ENCODE results near the gene UBE2D1. TPM values are rescaled to one million over a fixed set of nuclear protein-coding genes. Genes with fewer than 3 reads are reported as not detected.

Gene UBE2D1
- total and polyA plus RNA-seq, 2 of the 4 experiments (the other 2 are of a cell fraction): 9.1 to 9.7 TPM

DNA sequence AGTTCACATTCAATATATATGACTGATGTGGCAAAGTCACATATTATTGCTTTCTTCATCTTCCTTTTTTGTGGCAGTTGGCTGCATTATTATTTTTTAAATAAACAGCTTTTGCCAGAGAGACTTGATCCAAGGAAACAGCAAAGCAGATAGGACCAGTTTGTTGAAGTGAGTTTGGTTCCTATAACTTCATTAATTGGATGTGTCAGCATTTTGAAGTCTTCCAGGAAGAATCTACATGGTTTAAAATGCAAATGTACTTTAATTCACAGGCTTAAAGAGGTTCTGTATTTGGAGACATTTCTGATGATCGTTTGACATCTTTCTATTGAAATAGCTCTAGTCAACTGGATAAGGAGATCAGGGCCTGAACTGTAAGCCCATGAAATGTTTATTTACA is 13.2 kb downstream of the UBE2D1 start:
- CTCF ChIA-PET: no interaction called here
- POLR2A ChIA-PET (ENCODE audit: unreplicated experiment): no interaction called here
- Histone ChIP-seq H2BK120ac (ENCODE audit: low read depth, low read length) (no peak overlapping the region), H2BK15ac (ENCODE audit: low read depth, low read length) (no peak overlapping the region), H3K27me3 (ENCODE audit: control insufficient read depth, insufficient read depth, low read length) (no peaks in the 10 kb centered on the region), H2AK5ac (ENCODE audit: low read depth, low read length) (no peak overlapping the region), H4K20me1 (ENCODE audit: insufficient read depth, low read length) (peaks cover 7% of the 10 kb centered on the region; the same call in 1 of the 2 replicates), H3K9me3 (ENCODE audit: control insufficient read depth, insufficient read depth, low read length) (no peaks in the 10 kb centered on the region), H3K4me3 (ENCODE audit: insufficient read depth, low read depth, low read length) (no peak overlapping the region), H3K4me1 (ENCODE audit: control insufficient read depth, insufficient read depth, low read length) (peaks cover 3% of the 10 kb centered on the region), H3K9me1 (ENCODE audit: insufficient read depth, low read length) (peaks cover 2% of the 10 kb centered on the region; the same call in 1 of the 2 replicates), H3K27ac (ENCODE audit: insufficient read depth, low read length) (no peak overlapping the region), H3K56ac (ENCODE audit: extremely low read depth, insufficient read depth, low read length) (no peak overlapping the region), H2BK20ac (ENCODE audit: low read depth, low read length) (no peak overlapping the region), H3K23ac (ENCODE audit: low read depth, low read length) (no peak overlapping the region), H3K9ac (ENCODE audit: low read depth, low read length) (no peak overlapping the region), H2AFZ (replicated peaks; ENCODE audit: low read length, poor library complexity) (no peak overlapping the region), H2AK9ac (replicated peaks; ENCODE audit: low read depth, low read length, poor library complexity) (no peak overlapping the region), H3K18ac (ENCODE audit: low read depth, low read length) (no peak overlapping the region), H4K91ac (ENCODE audit: insufficient read depth, low read depth, low read length) (no peak overlapping the region), H3K14ac (replicated peaks; ENCODE audit: low read depth, low read length) (no peak overlapping the region), H3K79me1 (ENCODE audit: low read depth in 1 of 2, low read length in 2 of 2) (peaks cover 26 to 39% of the 10 kb centered on the region in 2 experiments), H3K36me3 (ENCODE audit: control insufficient read depth, insufficient read depth, low read length) (no peaks in the 10 kb centered on the region), H4K8ac (ENCODE audit: low read depth in 2 of 2, low read length in 2 of 2) (no peak overlapping the region), H3K4me2 (ENCODE audit: low read depth, low read length) (no peak overlapping the region), H2BK5ac (ENCODE audit: low read depth, low read length, poor library complexity, severe bottlenecking) (no peak overlapping the region), H4K5ac (ENCODE audit: low read depth, low read length) (no peak overlapping the region), H3K4ac (ENCODE audit: low read depth, low read length) (no peak overlapping the region)
- BruUV-seq (replicated peaks): no TSS peak
- dilution Hi-C loops (cut with HindIII; ENCODE audit: low sequenced_read_pairs, unreplicated experiment): no loop called here
- intact Hi-C loops (cut with micrococcal nuclease): no loop called here
- TF ChIP-seq MAFK (IDR thresholded peaks at IDR 0.05; ENCODE audit: low read depth, low read length): peak; percentile 88
- no peak for TF ChIP-seq SMC3 (IDR thresholded peaks at IDR 0.05; ENCODE audit: low read depth, low read length)
- no peak for TF ChIP-seq FOS (IDR thresholded peaks at IDR 0.05; ENCODE audit: low read depth, low read length)
- TF ChIP-seq, protein P1, sequence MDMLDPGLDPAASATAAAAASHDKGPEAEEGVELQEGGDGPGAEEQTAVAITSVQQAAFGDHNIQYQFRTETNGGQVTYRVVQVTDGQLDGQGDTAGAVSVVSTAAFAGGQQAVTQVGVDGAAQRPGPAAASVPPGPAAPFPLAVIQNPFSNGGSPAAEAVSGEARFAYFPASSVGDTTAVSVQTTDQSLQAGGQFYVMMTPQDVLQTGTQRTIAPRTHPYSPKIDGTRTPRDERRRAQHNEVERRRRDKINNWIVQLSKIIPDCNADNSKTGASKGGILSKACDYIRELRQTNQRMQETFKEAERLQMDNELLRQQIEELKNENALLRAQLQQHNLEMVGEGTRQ (IDR thresholded peaks at IDR 0.05; ENCODE audit: low read depth, low read length): no peak
- TF ChIP-seq, protein P2, sequence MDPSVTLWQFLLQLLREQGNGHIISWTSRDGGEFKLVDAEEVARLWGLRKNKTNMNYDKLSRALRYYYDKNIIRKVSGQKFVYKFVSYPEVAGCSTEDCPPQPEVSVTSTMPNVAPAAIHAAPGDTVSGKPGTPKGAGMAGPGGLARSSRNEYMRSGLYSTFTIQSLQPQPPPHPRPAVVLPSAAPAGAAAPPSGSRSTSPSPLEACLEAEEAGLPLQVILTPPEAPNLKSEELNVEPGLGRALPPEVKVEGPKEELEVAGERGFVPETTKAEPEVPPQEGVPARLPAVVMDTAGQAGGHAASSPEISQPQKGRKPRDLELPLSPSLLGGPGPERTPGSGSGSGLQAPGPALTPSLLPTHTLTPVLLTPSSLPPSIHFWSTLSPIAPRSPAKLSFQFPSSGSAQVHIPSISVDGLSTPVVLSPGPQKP (IDR thresholded peaks at IDR 0.05; ENCODE audit: borderline replicate concordance, low read depth, low read length): no peak
- no peak for TF ChIP-seq MXI1 (IDR thresholded peaks at IDR 0.05; ENCODE audit: borderline replicate concordance, low read depth, low read length)
- no peak for TF ChIP-seq CEBPB (IDR thresholded peaks at IDR 0.05; ENCODE audit: low read depth, low read length)
- no peak for ATAC-seq (ENCODE audit: low read depth)
- WGBS, 2 experiments (ENCODE audit: extremely low coverage in 2 of 2, insufficient read length in 1 of 2): 50% methylated on average over 1 of the region's 1 CpG; no CpG with 5 or more reads in 1 of the 2 experiments
- DNase-seq: no peak
- in situ Hi-C loops (cut with MboI; ENCODE audit: low sequenced_read_pairs): no loop called here
